IPS-NIHi7 (cell line): ENCODE results near the gene PDHX.

Experiments used
- DNase-seq: peaks from one replicate; pipeline ENCODE4 v3.0.0; 2012; ENCODE audit warnings: mixed read lengths; ENCODE audit errors: extremely low spot score

PDHX gene

DNA sequence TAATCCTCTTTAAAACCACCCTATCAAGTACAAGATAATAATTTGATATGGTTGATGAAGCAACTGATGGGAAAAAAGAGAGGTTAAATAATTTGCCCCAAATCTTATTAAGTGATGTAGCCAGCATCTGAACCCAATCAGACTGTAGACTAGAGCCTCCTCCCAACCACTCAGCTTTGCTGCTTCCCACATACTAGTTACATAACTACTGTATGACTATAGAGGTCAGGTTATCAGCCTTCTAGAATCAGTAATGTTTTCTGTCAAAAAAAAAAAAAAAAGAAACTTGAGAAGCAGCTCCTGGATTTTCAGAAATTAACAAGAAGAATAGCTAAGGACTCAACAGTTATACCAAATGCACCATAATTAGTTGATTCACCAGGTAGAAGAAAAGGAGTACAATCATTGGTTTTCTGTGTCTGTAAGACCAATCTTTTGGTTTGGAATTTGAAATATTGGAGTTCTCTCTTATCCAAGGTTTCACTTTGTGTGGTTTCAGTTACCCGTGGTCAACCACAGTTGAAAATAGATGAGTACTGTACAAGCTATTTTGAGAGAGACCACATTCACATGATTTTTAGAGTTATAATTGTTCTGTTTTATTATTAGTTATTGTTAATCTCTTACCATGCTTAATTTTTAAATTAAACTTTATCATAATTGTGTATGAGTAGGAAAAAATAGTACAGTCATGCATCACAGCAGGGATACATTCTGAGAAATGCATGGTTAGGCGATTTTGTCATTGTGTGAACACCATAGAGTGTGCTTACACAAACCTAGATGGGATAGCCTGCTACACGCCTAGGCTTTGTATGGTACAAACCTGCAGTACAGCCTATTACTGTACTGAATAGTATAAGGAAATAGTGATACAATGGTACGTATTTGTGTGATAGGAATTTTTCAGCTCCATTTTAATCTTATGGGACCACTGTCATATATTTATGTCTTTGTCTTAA is 72.2 kb downstream of the PDHX start:
- DNase-seq: no peak

DNA sequence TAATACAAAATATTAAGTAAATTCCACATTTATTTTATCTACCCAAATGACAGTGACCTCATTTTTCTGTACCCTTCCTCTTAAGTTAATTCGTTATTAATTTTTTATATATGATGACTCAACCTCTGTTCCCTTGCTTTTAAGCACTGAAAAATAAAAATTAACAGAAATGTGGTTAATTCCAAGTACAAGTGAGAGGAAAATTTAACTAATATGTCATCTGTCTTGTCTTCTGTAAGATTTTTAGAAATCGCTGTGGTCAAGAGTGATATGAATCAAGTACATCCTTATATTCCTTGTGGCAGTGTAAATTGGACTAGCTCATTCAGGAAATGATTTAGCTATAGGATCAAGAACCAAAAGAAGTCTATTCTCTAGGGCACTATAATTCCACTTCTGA is 74.5 kb downstream of the PDHX start:
- no peak for DNase-seq

- DNase-seq: no peak
Measured at GRCh38 chr11:34994854-34995253, 78.4 kb downstream of the PDHX start.

- DNase-seq: no peak
Measured at GRCh38 chr11:34996958-34997357, 80.5 kb downstream of the PDHX start.

DNA sequence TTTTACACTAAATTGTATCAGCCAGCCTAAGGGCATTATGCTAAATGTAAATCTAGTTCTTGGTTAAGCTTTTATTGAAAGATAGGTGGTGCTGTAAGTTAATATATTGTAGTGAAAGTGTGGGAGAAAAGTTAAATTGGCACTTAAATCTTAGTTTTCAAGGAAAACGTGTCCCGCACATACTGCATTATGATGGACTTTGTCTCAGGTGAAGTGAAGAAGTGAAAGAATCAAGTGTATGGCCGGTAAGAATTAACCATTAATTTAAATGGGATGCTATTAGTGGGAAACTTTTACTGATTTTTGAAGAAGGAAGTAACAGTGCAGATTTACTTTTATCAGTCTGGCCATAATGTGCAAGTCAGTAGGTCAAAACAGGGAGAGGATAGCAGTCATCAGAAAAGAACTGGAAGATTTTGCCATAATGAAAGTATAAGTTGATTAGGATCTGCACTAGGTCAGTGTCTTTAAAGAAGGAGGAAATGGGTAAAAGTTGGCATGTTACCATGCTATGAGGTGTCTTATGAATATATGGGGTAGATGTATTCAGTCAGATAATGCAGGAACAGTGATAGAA is 81.6 kb downstream of the PDHX start:
- DNase-seq: no peak

- no peak for DNase-seq
Measured at GRCh38 chr11:34999453-34999852, 83.0 kb downstream of the PDHX start.

GRCh38 chr11:35003186-35003585 is 86.8 kb downstream of the PDHX start:
- DNase-seq: no peak

DNA sequence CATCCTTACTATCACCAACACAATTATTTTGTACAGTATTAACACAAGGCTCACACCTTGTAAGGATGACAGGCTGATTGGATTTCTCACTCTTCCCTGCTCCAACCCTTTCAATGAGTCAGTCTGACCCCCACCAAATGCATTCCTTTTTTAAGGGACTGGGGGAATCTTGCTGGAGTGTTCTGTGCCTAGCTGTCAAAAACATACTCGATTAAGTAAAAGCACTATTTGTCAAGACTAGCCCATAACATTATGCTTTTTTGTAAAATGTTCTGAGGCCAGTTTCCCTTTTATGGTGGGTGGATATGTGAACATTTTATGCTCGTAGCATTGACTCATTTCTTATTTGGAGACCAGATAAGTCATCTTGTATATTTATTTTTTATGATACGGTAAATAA is 87.2 kb downstream of the PDHX start:
- DNase-seq: no peak

- DNase-seq: no peak
Measured at GRCh38 chr11:35005141-35005780, 88.8 kb downstream of the PDHX start.

DNA sequence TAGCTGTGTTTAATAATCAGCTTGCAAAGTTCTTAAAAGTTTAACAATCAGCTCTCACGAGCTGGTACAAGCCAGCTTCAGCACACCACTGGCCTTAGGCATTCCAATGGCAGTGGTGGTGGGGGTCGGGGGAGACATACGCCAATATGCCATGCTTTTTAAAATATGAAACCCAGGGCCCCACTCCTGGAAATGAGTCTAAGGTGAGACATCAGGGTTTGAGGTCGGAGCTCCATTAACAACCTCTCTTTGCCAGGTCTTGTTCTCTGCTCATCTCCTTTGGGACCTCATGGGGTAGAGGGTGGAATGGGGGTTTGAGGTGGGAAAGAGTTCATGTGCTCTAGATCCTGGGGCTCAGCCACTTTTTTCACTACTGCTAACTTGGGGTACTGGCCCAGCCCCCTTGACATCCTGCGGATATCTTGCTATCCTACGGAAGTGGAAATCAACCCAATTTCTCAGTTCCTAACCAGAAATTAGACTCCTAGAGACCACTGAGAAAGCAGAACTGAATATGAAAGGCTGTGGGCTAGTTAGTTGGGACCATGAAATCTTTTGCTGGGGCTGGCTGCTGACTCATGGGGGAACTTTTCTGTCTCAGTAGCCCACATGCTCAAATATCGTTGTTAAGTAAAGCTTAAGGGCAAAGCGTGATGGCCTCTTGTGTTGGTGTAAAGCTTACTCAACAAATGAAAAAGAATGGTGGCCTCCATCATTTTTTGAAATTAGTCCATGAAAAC is 90.1 kb downstream of the PDHX start:
- DNase-seq: no peak

GRCh38 chr11:35007277-35007676 is 90.9 kb downstream of the PDHX start:
- DNase-seq: no peak

- no peak for DNase-seq
Measured at GRCh38 chr11:35009191-35009943, 92.9 kb downstream of the PDHX start.

GRCh38 chr11:35009944-35010342 is 93.5 kb downstream of the PDHX start:
- DNase-seq: no peak

DNA sequence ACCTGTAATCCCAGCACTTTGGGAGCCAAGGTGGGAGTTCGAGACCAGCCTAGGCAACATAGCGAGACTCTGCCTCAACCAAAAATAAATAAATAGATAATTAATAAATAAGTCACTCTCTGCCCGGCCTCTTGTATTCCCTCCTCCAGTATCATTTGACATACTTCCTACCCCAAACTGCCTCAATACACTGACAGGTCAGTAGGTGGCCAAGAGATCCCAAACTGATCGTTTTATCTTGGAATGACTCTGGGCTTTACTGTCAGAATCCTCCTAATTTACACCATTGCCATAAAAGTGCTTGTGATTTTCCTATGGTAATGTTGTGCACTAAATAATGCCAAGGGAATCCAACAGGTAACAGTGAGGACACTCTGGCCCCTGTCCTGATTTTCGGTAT is 94.2 kb downstream of the PDHX start:
- no peak for DNase-seq

DNA sequence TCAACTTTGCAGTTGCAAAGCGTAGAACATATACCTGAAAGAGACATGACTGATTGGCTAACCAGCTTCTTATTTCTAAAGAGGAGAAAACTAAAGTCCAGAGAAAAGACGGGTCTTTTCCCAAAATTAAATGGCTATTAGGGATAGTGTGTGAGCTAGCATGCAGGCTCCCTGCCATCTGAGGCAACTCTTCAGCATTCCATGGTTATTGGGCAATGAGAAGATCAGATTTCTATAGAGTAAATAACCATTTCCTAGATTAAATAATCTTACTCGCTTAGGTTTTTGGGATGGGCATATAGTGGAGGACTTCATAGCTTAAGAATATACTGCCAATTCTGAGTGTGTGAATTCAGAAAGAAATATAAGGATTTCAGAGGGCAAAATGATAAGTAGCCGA is 95.0 kb downstream of the PDHX start:
- no peak for DNase-seq

DNA sequence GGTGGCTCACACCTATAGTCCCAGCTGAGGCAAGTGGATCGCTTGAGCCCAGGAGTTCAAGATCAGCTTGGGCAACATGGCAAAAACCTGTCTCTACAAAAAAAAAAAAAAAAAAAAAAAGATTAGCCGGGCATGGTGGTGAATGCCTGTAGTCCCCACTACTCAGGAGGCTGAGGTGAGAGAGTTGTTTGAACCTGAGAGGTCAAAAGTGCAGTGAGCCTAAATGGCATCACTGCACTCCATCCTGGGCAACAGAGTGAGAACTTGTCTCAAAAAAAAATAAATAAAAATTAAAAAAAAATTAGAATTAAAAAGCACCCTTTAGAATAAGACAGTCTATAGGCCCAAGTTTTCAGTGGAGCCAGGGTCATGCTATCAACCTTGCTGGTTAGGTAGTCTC is 95.5 kb downstream of the PDHX start:
- DNase-seq: no peak

- DNase-seq: no peak
Measured at GRCh38 chr11:35012467-35013191, 96.2 kb downstream of the PDHX start.

GRCh38 chr11:35013514-35014233 is 97.3 kb downstream of the PDHX start:
- no peak for DNase-seq

- DNase-seq: no peak
Measured at GRCh38 chr11:35014346-35014745, 97.9 kb downstream of the PDHX start.
